Pons (tissue), 1 donor: ENCODE data around the gene S100A11.

ENCODE experiments used
- DNase-seq: peaks from one replicate; pipeline ENCODE4 v3.0.0-alpha.2; 2016; ENCODE audit warnings: low spot score

The S100A11 gene

GRCh38 chr1:151984313-151984956 is 52.4 kb downstream of the S100A11 start:
- DNase-seq = no peak
